HepG2 (cell line): ENCODE data around the gene MIGA2. TPM values are rescaled to one million over a fixed set of nuclear protein-coding genes. Genes with fewer than 3 reads are reported as not detected.

Experiments used
- ATAC-seq: fragments of 200-7000 bp; cut with Tn5 transposase; 3 replicates; pipeline ENCODE4 v1.9.1; 2020; ENCODE audit warnings: mild to moderate bottlenecking, moderate library complexity
- BruUV-seq: library from RNA; stranded (reverse); fragments of 400-500 nt; replicated peaks from 2 replicates; lab custom pipeline; 2021; lab: Mats Ljungman, UMichigan
- CTCF ChIA-PET: fragments of 300-600 bp; formaldehyde crosslinking; extraction: SDS; loops from one replicate; lab custom pipeline; 2021; ENCODE audit warnings: low total read pairs, inconsistent platforms, low intra/inter-chr PET ratio; lab: Yijun Ruan, JAX
- POLR2A ChIA-PET: fragments of 350-600 bp; sonication (Branson Sonifier 250); formaldehyde crosslinking; loops from one replicate; lab custom pipeline; 2020; ENCODE audit warnings: antibody characterized with exemption, inconsistent platforms; lab: Yijun Ruan, JAX
- DNase-seq: peaks from one replicate; pipeline ENCODE4 v3.0.0-alpha.2; 2015; ENCODE audit warnings: low spot score
- FAIRE-seq: peaks from 3 replicates; lab custom pipeline; 2011; peaks lifted over from hg19 to GRCh38; lab: Jason Lieb, UNC
- H2AFZ ChIP-seq: one replicate; pipeline ENCODE4 v1.6.1; 2011; ENCODE audit warnings: low read length, inconsistent platforms
- H3K27ac ChIP-seq: fragments of 300-600 bp; 3 replicates; pipeline ENCODE4 v1.8.0; 2011; ENCODE audit warnings: mixed run types, mild to moderate bottlenecking, mixed read lengths, low read length, inconsistent platforms; ENCODE audit not compliant: insufficient read depth; ENCODE audit errors: extremely low read length
- H3K27me3 ChIP-seq, 2 experiments: fragments of 200-600 bp in 1 of 2; 2 replicates in 1 of 2; 3 replicates in 1 of 2; pipeline versions ENCODE4 v1.6.0 to v1.8.0; 2011; ENCODE audit warnings: low read length in 2 of 2, mild to moderate bottlenecking in 2 of 2, moderate library complexity in 2 of 2, inconsistent platforms in 1 of 2; ENCODE audit not compliant: insufficient read depth in 2 of 2, control insufficient read depth in 1 of 2
- H3K36me3 ChIP-seq, 2 experiments: fragments of 200-600 bp in 1 of 2; replicated peaks in 1 of 2; 2 replicates in 1 of 2; 3 replicates in 1 of 2; pipeline versions ENCODE4 v1.5.1 to v1.8.0; 2011; ENCODE audit warnings: low read length in 2 of 2, inconsistent platforms in 1 of 2; ENCODE audit not compliant: insufficient read depth in 2 of 2, control insufficient read depth in 1 of 2
- H3K4me1 ChIP-seq: 2 replicates; pipeline ENCODE4 v1.5.1; 2012; ENCODE audit warnings: low read length, inconsistent platforms; ENCODE audit not compliant: insufficient read depth
- H3K4me2 ChIP-seq: 2 replicates; pipeline ENCODE4 v1.6.0; 2011; ENCODE audit warnings: low read depth, low read length, inconsistent platforms
- H3K4me3 ChIP-seq, 3 experiments: fragments of 200-600 bp in 1 of 3; sonication (generic), shearing (Covaris generic) in 1 of 3; replicated peaks in 1 of 3; 2 replicates each; pipeline ENCODE4 v1.5.1; 2011 to 2016; ENCODE audit warnings: low read length in 3 of 3, inconsistent platforms in 2 of 3, low read depth in 2 of 3, mild to moderate bottlenecking in 2 of 3, control low read depth in 1 of 3, mixed read lengths in 1 of 3; ENCODE audit not compliant: insufficient read depth in 1 of 3
- H3K79me2 ChIP-seq: one replicate; pipeline ENCODE4 v1.6.1; 2011; ENCODE audit warnings: low read length, inconsistent platforms; ENCODE audit not compliant: insufficient read depth
- H3K9ac ChIP-seq: 2 replicates; pipeline ENCODE4 v1.6.0; 2011; ENCODE audit warnings: mild to moderate bottlenecking, low read depth, low read length, inconsistent platforms; ENCODE audit not compliant: insufficient read depth
- H3K9me3 ChIP-seq: 2 replicates; pipeline ENCODE4 v1.5.1; 2012; ENCODE audit warnings: mild to moderate bottlenecking, low read length
- H4K20me1 ChIP-seq: 2 replicates; pipeline ENCODE4 v1.6.0; 2011; ENCODE audit warnings: inconsistent platforms, mild to moderate bottlenecking, low read length, moderate library complexity; ENCODE audit not compliant: insufficient read depth
- CREB1 ChIP-seq, 2 experiments: fragments of 450-650 bp in 1 of 2; IDR thresholded peaks; 2 replicates each; pipeline ENCODE4 v1.6.1; 2016 to 2017; ENCODE audit warnings: control low read depth in 1 of 2, mild to moderate bottlenecking in 1 of 2, missing compliant biosample characterization in 1 of 2, missing genetic modification characterization in 1 of 2
- HES4 ChIP-seq: sonication (generic); formaldehyde crosslinking; IDR thresholded peaks from 2 replicates; pipeline ENCODE4 v1.9.0; 2021; ENCODE audit warnings: mild to moderate bottlenecking, missing genetic modification reagents, borderline replicate concordance
- MED8 ChIP-seq: sonication (generic); formaldehyde crosslinking; IDR thresholded peaks from 2 replicates; pipeline ENCODE4 v1.8.1; 2023; ENCODE audit warnings: mild to moderate bottlenecking, missing genetic modification reagents; ENCODE audit not compliant: insufficient replicate concordance
- SYNCRIP ChIP-seq: fragments of 200-400 bp; formaldehyde crosslinking; IDR thresholded peaks from 2 replicates; pipeline ENCODE4 v1.6.1; 2018; ENCODE audit warnings: mild to moderate bottlenecking, low read depth, low read length; ENCODE audit not compliant: insufficient read depth
- ZNF567 ChIP-seq: sonication (generic); formaldehyde crosslinking; IDR thresholded peaks from 2 replicates; pipeline ENCODE4 v1.8.1; 2023; ENCODE audit warnings: mild to moderate bottlenecking, missing genetic modification reagents, borderline replicate concordance
- WGBS: methylation state at CpG from one replicate; pipeline ENCODE4 v1.1.6; 2017; ENCODE audit warnings: low lambda C conversion rate; 5-methylcytosine and 5-hydroxymethylcytosine counted together
- in situ Hi-C: cut with HindIII; loops from 2 replicates; pipeline ENCODE4 v1.10.0; 2017; ENCODE audit warnings: low pct_unique_long_range_greater_than_20kb; ENCODE audit not compliant: extremely low pct_ligation_motif_present
- intact Hi-C: fragments of 100-400 bp; cut with micrococcal nuclease; formaldehyde crosslinking; loops from one replicate; pipeline ENCODE4 v1.10.0; 2022; ENCODE audit not compliant: unreplicated experiment
- polyA plus RNA-seq, 8 experiments: library from polyadenylated mRNA; depleted of rRNA in 3 of 8; stranded (reverse) in 7 of 8; unstranded in 1 of 8; fragments of >200 nt; fragmentation: Illumina TruSeq in 4 of 8; extraction: Trizol in 4 of 8; gene quantifications; 2 replicates each; pipeline versions ENCODE4 v1.2.1 to v1.2.3, GENCODE V29; 2011 to 2016; ENCODE audit warnings: low read depth in 4 of 8, missing spikeins in 1 of 8, mixed read lengths in 1 of 8; ENCODE audit not compliant: insufficient read depth in 1 of 8
- total RNA-seq, 5 experiments: library from RNA; depleted of rRNA; stranded (reverse); fragments of >200 nt; fragmentation: Illumina TruSeq; extraction: Trizol; gene quantifications; 2 replicates each; pipeline ENCODE4 v1.2.3, GENCODE V29; 2016; ENCODE audit warnings: low read depth in 1 of 5
- TF ChIP-seq, protein P1 (sequence below): sonication (generic); formaldehyde crosslinking; IDR thresholded peaks from 2 replicates; pipeline ENCODE4 v1.5.1; 2020; ENCODE audit warnings: missing genetic modification reagents, mild to moderate bottlenecking, borderline replicate concordance
- TF ChIP-seq, protein P2 (sequence below): sonication (generic); formaldehyde crosslinking; IDR thresholded peaks from 2 replicates; pipeline ENCODE4 v1.5.1; 2020; ENCODE audit warnings: mild to moderate bottlenecking, missing genetic modification reagents, moderate library complexity

MIGA2 gene
- total and polyA plus RNA-seq, 2 of the 13 experiments (the other 11 are each of a cell fraction or from before 2014, with no cell fraction given): 10.8 to 17.1 TPM

DNA sequence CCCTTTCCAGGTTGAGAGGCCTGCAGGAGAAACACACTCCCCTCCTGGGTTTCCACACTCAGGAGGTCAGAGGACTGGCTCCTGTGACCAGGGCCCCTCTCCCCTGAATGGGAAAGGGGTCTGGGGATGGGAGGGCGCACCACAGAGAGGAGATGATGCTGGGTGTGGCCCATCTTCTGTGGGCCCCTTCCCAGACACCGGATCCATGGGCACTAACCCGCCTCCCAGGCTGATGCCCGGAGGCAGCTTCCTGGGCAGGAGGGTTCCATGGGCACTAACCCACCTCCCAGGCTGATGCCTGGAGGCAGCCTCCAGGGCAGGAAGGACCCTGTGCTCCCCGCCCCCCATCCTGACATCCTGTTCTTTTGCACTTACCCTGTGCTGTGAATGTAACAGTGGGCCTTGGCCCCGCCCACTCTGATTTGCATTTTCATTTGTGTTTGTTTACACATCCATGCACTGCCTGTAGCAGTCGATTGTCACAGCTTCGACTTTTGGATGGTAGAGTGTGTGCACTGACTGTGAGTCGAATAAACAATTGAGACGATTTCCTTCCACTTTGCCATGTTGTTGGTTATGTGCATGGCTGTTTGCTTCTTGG is 35.2 kb downstream of the MIGA2 start (continued):
- TF ChIP-seq, protein P1, sequence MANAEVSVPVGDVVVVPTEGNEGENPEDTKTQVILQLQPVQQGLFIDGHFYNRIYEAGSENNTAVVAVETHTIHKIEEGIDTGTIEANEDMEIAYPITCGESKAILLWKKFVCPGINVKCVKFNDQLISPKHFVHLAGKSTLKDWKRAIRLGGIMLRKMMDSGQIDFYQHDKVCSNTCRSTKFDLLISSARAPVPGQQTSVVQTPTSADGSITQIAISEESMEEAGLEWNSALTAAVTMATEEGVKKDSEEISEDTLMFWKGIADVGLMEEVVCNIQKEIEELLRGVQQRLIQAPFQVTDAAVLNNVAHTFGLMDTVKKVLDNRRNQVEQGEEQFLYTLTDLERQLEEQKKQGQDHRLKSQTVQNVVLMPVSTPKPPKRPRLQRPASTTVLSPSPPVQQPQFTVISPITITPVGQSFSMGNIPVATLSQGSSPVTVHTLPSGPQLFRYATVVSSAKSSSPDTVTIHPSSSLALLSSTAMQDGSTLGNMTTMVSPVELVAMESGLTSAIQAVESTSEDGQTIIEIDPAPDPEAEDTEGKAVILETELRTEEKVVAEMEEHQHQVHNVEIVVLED (CRISPR knock-in tag): no peak
- no peak for TF ChIP-seq CREB1 (IDR thresholded peaks at IDR 0.05)
- TF ChIP-seq CREB1 (CRISPR knock-in tag; IDR thresholded peaks at IDR 0.05): no peak
- no peak for TF ChIP-seq HES4
- no peak for TF ChIP-seq ZNF567 (CRISPR knock-in tag)
- TF ChIP-seq SYNCRIP: no peak
- TF ChIP-seq, all 625 proteins: peak for 0

- Histone ChIP-seq H3K27ac (no peak overlapping the region), H4K20me1 (no peaks in the 10 kb centered on the region), H3K27me3 (no peaks in the 10 kb centered on the region), H3K9me3 (no peaks in the 10 kb centered on the region), H3K9ac (no peak overlapping the region), H3K36me3 (peaks cover 3 to 14% of the 10 kb centered on the region in 2 experiments; a peak in 3 of 5 replicates), H2AFZ (no peak overlapping the region), H3K4me1 (peaks cover 32% of the 10 kb centered on the region), H3K4me3 (no peak overlapping the region), H3K79me2 (no peaks in the 10 kb centered on the region), H3K4me2 (no peak overlapping the region)
- intact Hi-C loops (no loop called here), in situ Hi-C loops (no loop called here)
- ChIA-PET POLR2A (interaction anchor here (1.1 kb wide), 1 partner anchor 9 kb away, joined by 3 read pairs; no protein-coding TSS in a partner anchor), CTCF (no interaction called here)
- TF ChIP-seq MED8 (CRISPR knock-in tag): no peak
- TF ChIP-seq, protein P2, sequence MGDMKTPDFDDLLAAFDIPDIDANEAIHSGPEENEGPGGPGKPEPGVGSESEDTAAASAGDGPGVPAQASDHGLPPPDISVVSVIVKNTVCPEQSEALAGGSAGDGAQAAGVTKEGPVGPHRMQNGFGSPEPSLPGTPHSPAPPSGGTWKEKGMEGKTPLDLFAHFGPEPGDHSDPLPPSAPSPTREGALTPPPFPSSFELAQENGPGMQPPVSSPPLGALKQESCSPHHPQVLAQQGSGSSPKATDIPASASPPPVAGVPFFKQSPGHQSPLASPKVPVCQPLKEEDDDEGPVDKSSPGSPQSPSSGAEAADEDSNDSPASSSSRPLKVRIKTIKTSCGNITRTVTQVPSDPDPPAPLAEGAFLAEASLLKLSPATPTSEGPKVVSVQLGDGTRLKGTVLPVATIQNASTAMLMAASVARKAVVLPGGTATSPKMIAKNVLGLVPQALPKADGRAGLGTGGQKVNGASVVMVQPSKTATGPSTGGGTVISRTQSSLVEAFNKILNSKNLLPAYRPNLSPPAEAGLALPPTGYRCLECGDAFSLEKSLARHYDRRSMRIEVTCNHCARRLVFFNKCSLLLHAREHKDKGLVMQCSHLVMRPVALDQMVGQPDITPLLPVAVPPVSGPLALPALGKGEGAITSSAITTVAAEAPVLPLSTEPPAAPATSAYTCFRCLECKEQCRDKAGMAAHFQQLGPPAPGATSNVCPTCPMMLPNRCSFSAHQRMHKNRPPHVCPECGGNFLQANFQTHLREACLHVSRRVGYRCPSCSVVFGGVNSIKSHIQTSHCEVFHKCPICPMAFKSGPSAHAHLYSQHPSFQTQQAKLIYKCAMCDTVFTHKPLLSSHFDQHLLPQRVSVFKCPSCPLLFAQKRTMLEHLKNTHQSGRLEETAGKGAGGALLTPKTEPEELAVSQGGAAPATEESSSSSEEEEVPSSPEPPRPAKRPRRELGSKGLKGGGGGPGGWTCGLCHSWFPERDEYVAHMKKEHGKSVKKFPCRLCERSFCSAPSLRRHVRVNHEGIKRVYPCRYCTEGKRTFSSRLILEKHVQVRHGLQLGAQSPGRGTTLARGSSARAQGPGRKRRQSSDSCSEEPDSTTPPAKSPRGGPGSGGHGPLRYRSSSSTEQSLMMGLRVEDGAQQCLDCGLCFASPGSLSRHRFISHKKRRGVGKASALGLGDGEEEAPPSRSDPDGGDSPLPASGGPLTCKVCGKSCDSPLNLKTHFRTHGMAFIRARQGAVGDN: 0 out of 2 replicates have a peak, but pooled peaks have one; percentile 3
- DNase-seq (no peak), FAIRE-seq (no peak), ATAC-seq (no peak)
- 73% methylated on average over 3 of the region's 9 CpGs for WGBS
- BruUV-seq: no TSS peak
These were observed 35.7 kb downstream of the MIGA2 start for GRCh38 chr9:129072171-129072570.
